AML-193 (cell line): ENCODE data around the gene PRF1.
"Not testable (repeated sequence)": the region's sequence is repeated elsewhere in the genome, so short reads cannot be mapped to it uniquely, and the experiment has no call there.

Experiments used
- DNase-seq, 2 experiments: peaks; one replicate each; lab custom pipeline; 2025; lab: John Stamatoyannopoulos, UW

PRF1 gene

DNA sequence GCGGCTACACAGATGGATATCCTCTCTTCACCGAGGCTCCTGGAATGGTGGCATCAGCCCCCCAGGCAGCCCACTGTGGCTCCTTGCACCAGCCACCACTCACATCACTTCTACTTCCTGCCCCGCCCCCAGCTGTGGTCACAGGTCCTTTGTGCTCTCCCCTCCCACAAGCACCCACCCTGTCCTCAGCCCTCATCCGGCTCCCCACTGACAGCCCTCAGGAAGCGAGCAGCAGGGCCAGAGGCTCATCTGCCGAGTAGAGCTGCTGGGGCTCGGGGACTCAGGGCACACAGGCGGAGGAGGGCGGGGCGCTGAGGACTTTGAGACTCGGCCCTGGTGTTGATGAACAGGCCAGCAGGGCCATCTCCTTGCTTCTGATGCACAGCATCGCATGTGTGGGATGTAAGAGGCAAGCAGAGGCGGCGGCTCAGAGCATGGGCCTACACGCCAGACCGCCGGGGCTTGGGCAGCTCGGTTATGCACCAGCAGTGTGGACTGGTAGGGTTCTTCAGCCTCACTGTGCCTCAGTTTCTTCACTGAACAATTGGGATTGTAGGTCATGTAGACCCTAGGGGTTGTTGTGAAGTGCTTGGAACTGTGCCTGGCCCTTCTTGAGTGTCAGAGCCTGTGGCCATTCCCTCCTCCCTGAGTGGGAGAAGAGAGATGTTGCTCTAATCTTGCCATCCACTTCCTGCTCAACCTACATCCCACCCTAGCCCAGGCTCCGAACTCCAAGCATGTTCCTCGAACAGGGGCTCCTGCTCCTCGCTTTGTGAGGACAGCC, at the start of gene PRF1:
TSS of gene PRF1 (minus strand) at position 77 of the 784 bp plus-strand sequence. CDS start 1,839 bp downstream, outside the sequence.
- DNase-seq: no peak

DNA sequence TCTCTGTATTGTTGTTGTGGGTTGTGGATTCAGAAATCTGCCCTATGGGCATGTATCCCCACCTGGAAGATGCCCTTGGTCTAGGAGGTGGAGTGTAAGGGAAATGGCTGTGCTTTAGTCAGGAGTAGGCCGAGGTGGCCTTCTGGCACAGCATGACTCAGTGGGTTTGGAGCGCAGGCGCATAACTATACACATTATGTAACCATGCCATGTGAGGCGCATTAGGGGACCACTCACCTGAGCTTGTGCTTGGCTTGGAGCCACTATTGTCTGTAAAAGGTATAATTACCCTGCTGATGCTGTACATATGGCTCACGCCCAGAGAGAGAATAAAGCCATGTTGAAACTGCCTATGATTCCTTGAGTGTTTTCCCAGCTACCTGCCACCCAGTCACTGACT, 49.1 kb upstream of the PRF1 start:
- DNase-seq: no peak

DNA sequence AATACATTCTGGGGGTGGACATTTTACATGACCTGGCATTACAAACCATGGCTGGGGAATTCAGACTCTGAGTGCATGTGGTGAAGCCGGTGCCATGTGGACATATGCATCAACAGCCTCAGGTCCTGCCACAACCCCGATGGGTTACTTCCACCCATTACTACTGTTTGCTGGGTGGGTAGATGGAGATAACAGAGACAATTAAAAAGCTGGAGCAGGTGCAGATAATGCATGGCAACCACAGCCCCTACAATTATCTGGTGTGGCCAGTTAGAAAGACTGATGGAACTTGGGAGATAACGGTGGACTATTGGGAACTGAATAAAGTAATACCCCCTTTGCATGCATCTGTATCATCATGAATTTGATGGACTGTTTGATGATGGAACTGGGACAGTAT, 48.2 kb upstream of the PRF1 start:
- DNase-seq: no peak

DNA sequence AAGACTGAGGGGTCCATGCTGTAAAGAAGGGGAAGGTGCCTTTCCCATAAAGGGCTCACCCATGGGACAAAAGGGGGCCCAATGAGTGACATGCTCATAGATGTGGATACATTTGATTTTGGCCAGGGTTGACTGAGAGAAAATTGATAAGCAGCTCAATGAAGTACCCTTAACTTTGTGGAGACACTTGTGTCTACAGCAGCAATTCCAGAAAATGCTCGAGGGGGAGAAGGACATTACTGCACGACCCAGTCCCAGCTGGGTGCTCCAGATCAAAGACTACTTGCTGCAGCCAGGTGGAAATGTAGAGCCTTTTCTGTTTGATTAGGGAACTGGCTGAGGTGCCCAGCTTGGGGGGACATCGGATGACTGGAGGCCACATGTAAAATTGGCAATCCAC, 47.6 kb upstream of the PRF1 start:
- DNase-seq: no peak

DNA sequence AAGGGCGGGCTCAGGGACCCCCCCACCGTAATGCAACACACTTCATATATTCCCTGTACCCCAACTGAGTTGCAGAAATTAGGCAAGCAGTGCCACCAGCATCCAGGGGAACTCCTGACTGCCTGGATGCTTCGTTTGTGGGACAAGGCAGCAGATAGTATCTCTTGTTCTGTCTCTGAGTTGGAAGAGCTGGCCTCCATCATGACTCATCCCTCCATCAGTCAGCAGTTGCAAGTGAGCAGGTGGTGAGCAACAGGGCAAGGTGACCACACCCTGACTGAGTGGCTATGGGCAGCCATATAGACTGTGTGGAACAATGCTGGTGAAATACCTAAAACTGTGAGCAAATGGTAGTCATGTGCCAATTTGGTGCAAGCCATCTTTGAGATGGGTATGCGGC, 47.0 kb upstream of the PRF1 start:
- DNase-seq: no peak

DNA sequence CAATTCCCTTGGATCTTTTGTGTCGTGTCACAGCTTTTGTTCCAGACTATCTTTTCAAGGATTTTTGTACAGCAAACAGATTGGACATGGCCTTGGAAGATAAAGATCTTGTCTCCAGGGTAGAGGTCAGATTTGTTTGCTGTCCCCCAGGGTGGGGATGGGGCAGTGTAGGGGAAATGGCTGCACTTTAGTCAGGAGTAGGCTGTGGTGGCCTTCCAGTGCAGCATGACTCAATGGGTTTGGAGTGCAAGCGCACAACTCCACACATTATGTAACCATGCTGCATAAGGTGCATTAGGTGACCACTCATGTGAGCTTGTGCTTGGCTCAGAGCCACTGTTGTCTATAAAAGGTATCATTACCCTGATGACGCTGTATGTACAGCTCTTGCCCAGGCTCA, 45.9 kb upstream of the PRF1 start:
- DNase-seq: no peak

DNA sequence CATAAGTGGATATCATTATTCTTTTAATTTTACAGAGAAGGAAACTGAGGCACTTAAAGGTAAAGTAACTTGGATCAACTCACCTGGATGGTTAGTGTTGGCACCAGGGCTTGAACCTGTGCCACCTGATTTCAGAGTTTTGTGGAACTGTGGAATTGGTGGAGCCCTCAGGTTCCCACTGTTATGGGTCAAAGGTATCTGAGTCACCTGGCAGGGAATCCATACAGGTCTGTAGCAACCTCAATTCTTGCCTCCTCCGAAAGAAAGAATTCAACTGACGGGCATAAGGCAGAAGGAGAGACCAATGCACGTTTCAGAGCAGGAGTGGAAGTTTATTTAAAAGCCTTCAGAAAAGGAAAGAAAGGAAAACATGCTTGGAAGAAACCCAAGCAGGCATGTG, 44.5 kb upstream of the PRF1 start:
- no peak for DNase-seq

DNA sequence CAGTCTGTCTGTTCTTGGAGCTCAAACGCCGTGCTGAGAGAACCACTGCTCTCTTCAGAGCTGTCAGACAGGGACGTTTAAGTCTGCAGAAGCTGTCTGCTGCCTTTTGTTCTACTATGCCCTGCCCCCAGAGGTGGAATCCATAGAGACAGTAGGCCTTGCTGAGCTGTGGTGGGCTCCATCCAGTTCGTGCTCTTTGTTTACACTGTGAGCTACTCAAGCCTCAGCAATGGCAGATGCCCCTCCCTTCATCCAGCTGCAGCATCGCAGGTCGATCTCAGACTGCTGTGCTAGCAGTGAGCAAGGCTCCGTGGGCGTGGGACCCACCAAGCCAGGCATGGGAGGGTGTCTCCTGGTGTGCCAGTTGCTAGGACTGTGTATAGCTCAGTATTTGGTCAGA, 42.4 kb upstream of the PRF1 start:
- not testable (repeated sequence) for DNase-seq

DNA sequence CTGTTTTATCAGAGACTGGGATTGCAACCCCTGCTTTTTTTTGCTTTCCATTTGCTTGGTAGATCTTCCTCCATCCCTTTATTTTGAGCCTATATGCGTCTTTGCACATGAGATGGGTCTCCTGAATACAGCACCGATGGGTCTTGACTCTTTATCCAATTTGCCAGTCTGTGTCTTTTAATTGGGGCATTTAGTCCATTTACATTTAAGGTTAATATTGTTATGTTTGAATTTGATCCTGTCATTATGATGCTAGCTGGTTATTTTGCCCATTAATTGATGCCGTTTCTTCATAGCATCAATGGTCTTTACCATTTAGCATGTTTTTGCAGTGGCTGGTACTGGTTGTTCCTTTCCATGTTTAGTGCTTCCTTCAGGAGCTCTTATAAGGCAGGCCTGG, 40.7 kb upstream of the PRF1 start:
- not testable (repeated sequence) for DNase-seq

DNA sequence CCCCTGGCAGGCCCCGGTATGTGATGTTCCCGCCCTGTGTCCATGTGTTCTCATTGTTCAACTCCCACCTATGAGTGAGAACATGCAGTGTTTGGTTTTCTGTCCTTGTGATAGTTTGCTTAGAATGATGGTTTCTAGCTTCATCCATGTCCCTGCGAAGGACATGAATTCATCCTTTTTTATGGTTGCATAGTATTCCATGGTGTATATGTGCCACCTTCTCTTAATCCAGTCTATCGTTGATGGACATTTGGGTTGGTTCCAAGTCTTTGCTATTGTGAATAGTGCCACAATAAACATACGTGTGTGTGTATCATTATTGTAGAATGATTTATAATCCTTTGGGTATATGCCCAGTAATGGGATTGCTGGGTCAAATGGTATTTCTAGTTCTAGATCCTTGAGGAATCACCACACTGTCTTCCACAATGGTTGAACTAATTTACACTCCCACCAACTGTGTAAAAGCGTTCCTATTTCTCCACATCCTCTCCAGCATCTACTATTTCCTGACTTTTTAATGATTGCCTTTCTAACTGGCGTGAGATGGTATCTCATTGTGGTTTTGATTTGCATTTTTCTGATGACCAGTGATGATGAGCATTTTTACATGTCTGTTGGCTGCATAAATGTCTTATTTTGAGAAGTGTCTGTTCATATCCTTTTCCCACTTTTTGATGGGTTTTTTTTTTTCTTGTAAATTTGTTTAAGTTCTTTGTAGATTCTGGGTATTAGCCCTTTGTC, 37.3 kb upstream of the PRF1 start:
- not testable (repeated sequence) for DNase-seq

DNA sequence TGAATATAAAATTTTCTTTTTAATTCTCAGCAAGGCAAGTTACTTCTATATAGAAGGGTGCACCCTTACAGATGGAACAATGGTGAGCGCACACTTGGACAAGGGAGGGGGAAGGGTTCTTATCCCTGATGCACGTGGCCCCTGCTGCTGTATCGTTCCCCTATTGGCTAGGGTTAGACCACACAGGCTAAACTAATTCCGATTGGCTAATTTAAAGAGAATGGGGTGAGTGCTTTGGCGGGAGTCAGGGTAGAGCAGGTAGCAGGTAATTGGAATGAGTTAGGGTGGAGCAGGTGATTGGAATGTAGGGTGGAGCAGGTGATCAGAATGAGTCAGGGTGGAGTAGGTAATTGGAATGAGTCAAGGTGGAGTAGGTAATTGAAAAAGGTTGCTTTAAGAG, 32.0 kb upstream of the PRF1 start:
- DNase-seq: not testable (repeated sequence)

DNA sequence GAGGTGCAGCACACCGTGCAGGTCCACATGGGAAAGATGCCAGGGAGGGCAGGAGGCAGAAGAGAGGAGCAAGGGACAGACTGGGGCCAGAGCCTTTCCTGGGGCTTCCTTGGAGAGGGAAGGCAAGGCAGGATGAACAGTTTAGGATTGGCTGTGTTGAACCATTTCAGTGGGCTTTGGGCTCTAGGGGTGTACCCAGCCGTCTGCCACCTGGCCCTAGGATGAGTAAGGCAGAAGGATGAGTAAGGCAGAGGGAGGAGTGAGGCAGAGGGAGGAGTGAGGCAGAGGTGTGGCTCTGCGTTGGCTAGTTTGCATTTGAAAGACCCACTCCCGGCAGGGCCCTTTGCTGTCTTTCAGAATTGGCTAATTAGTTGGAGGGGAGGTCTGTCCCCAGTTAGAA, 31.5 kb upstream of the PRF1 start:
- DNase-seq: no peak

DNA sequence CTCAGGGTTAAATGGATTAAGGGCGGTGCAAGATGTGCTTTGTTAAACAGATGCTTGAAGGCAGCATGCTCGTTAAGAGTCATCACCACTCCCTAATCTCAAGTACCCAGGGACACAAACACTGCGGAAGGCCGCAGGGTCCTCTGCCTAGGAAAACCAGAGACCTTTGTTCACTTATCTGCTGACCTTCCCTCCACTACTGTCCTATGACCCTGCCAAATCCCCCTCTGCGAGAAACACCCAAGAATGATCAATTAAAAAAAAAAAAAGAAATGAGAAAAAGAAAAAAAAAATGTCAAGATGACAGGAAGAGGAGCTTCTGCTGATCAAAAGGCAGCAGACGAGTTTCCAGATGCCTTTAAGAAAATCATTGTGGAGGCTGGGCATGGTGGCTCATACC, 29.2 kb upstream of the PRF1 start:
- DNase-seq: not testable (repeated sequence)

DNA sequence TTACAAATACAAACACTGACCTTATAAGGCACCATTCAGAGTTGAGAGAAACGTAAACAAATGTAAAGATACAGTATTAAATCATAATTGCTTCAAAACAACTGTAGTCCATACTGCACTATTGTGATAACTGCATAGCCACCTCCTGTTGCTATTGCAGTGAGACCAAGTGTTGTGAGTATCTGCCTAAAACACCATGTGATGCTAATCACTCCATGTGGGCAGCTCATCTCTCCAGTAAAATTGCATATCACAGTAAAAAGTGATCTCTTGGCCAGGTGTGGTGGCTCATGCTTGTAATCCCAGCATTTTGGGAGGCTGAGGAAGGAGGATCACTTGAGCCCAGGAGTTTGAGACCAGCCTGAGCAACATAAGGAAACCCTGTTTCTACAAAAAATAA, 26.8 kb upstream of the PRF1 start:
- DNase-seq: no peak

DNA sequence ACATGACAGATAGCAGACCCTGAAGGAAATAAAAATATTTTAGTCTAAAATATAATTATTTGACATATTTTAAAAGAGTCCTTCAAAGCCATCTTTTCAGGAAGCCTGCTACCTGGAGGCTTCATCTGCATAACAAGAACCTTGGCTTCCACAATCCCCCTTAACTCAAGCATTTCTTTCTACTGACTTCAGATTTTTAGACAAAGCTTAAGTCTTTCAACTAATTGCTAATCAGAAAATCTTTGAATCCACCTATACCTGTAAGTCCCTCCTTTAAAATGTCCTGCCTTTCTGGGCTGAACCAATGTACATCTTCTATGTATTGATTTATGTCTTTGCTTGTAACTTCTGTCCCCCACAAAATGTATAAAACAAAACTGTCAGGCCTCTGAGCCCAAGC, 23.5 kb upstream of the PRF1 start:
- no peak for DNase-seq

DNA sequence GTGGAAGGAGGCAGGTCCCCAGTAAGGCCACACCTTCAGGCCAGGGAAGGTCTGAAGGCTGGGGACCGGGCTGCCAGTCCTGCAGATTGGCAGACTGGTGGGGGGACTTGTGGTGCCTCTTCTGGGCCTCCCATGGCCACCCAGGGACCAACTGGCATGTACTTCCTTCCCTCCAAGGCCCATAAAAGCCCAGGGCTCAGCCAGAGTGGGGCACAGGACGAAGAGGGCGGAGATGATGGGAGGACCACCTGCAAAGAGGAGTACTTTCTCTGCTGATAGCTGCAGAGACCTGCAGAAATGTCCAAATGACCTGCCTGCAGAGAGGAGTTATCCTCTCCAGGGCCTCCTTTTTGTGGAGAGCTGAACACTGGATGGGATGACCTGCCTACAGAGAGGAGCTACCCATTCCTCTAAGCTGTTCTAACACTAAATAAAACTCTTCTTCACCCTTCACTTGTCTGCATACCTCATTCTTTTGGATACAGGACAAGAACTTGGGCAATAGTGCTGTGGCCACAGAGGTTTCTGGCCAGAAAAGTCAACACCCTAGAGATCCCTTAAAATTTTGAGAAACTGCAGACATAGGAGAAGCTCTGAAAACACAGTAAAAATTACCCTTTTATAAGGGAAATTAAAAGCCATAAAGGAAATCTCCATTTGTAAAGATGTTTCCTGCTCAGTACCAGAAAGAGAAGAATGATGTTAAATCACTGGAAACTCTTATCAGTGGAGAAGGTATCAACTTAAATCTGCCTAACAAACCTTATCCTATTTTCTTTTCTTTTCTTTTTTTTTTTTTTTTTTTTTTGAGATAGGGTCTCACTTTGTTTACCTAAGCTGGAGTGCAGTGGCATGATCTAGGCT, 20.7 kb upstream of the PRF1 start:
- DNase-seq: no peak

DNA sequence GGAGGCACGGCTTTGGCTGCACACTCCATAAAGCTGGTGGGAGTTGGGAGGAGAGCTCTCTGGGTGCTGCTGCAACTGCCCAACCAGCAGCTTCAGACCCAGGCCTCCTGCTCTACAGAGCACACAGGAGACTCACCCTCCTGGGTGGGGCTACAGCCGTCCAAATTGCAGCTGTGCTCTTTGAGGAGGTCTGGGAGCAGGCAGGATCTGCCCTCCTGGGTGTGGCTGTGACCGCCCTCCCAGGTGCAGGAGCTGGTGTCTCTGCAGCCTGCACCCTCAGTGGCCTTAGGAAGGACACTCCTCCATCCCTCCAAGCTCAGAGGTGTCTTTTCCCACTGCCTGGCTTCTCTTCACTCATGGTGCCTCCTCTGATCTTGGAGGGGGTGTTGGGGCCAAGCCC, 20.0 kb upstream of the PRF1 start:
- DNase-seq: no peak

DNA sequence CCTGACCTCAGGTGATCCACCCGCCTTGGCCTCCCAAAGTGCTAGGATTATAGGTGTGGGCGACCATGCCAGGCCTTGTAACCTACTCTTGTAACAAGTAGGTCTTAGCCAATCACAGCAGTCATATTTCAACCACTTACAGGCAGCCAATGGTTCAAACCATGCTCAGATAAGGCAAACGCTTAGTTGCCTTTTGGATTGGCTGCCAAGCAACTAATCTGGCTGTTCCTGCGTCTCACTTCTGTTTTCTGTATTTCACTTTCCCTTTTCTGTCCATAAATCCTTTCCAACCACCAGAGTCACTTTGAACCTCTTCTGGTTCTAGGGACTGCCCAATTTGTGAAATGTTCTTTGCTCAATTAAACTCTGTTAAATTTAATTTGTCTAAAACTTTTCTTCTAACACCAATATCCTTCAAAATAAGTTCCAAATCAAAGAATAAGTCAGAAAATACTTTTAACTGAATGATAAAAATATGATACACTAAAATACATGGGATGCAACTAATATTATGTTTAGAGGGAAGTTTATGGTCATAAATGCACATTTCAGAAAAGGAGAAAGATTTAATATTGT, 19.1 kb upstream of the PRF1 start:
- DNase-seq: no peak

DNA sequence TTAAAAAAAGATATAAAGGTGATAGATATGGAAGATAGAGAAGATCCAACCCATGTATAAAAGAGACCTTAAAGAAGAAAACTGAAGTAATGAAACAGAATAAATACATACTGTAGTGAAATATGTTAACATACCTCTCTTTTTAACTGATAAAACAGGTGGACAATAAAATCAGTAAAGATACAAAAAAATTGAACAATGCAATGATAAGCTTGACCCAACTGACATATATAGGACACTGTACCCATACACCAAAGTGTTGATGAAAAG, 17.4 kb upstream of the PRF1 start:
- no peak for DNase-seq

DNA sequence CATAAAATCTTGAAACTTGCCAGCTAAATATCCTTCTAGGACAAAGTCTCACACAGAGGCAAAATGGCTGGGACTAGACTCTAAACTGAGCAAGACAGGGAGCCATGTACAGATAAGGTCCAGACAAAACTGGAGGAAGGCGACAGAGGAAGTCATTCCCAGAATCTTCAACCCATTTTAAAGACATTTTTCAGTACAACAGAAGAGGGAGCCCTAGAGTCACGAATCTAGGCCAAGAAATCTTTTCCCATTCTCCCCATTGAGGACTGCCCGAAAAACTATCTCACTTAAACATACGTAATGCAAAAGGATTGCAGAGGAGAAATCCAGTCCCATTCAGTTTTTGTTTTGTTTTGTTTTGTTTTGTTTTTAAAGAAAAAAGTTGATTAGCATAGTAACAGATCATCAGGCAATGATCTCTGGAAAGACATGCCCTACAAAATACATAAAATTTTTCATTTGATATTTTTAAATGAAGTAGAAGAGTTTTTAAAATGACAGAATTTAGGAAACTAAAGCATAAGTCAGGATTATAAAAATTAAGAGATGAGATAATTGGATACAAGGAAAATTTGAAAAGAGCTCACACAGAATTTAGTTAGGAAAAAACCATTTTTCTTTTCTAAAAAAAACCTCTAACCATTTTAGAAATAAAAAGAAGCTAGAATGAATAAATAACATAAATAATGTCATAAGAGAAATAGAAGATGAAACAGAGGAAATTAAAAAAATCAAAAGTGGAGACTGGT, 16.9 kb upstream of the PRF1 start:
- DNase-seq: peak in 1 of 2 experiments; percentile 4

DNA sequence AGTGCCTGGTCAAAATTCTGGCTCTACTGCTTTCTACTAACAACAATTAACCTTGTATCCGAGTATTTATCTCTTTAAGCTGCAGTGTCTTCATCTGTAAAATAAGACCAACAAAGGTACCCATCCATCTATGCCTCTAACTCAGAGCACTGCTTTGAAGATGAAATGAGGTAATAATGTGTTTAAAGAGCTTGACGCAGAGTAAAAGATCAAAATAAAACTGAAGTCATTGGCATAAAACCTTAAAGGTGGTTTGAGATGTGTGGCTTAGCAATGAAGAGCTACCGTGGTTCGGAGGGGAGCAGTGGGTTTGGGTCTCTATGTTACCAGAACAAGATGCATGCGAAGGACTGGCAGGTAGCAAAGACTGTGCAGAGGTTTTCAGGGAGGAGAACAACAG, 16.1 kb upstream of the PRF1 start:
- DNase-seq: no peak
